8988T (cell line): ENCODE data around the gene COA7.
"Not testable (repeated sequence)": the region's sequence is repeated elsewhere in the genome, so short reads cannot be mapped to it uniquely, and the experiment has no call there.

Source experiments
- DNase-seq: peaks from one replicate; pipeline ENCODE4 v3.0.0; 2011

The COA7 gene

DNA sequence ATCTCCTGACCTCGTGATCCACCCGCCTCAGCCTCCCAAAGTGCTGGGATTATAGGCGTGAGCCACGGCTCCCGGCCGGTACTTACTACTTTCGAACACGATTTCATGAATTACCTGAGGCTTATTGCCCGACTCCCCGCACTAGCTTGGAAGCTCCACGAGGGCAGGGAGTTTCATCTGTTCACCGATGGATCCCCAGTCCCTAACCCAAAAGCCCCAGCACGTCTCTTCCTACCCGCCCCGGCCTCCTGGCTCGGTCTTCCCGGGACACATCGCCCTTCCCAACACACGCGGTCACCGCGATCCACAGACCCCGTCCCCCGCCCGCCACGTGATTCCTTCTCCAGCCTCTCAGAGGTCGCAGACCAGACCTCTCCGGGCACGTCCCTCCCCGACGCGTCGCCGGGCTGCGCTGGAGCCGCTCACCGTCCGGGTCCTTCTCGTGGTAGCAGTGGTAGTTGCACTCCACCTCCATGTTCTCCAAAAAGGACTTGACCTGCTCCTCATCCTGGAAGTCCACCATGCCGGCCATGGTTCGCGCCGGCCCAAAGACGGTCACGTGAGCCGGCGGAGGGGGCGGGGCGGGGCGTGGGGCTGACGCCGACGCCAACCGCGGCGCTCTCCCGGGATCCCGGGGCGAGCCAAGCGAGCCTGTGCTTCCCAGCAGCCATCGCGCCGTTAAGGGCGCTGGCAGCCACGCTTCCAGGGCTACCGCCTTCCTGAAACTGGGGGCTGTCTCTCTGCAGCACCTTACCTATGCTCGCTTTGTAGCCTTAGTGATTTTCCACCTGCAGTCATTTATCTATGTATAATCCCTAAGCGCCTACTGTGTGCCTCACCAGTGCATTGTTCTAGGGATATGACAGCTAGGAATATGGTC is at the start of gene COA7:
COA7 (minus strand) TSS at position 553 of the 880 bp plus-strand sequence; CDS start at position 532, 21 bp downstream.
- peak; percentile 44 for DNase-seq

DNA sequence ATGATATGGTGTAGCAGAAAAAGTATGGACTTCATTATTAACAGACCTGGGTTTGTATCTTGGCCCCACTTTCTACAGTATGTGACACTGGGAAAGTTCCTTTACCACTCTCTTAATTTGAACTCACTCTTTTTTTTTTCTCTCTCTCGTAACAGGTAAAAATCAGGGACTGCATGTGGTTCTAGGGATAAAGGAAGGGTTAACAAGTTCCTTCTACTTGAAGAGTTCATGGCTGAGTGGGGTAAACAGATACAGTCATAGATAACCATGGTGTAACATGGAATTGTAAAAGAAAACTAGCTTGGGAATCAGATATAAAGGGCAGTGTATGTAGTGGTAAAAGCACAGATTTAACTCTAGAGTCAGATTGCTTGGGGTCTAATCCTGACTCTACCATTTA is 49.3 kb upstream of the COA7 start:
- DNase-seq = no peak

- no peak for DNase-seq
Observed at GRCh38 chr1:52746189-52746588, 48.0 kb upstream of the COA7 start.

DNA sequence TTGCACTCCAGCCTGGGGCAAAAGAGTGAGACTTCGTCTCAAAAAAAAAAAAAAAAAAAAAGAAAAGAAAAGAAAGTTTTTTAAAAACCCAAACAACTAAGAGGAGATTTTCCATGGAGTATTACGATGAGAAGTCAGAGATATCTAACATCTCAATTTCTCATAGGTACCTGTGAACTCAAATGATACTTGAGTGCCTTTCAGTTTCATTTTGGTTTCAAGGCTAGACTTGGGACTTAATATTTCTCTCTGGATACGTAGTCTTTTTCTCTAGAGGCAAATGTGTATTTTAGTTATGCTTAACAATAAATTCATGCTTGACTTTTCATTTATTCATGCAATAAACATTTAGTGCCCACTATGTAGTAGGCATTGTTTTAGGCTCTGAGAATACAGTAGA is 43.1 kb upstream of the COA7 start:
- DNase-seq = no peak

GRCh38 chr1:52739699-52740467 is 41.7 kb upstream of the COA7 start:
- DNase-seq = no peak

GRCh38 chr1:52738893-52739292 is 40.7 kb upstream of the COA7 start:
- DNase-seq = no peak

- no peak for DNase-seq
Observed at GRCh38 chr1:52738148-52738547, 40.0 kb upstream of the COA7 start.

DNA sequence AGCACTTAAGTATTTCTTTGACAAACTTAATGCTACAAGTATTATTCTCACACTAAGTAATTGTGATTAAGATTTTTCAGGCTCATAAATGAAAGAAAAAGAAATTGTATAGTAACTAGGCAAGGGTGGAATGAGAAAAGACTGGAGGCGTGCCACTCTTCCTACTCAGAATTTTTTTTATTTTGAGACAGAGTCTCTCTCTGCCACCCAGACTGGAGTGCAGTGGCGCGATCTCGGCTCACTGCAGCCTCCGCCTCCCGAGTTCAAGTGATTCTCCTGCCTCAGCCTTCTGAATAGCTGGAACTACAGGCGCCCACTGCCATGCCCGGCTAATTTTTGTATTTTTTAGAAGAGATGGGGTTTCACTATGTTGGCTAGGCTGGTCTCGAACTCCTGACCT is 37.2 kb upstream of the COA7 start:
- not testable (repeated sequence) for DNase-seq

GRCh38 chr1:52733368-52733767 is 35.2 kb upstream of the COA7 start:
- DNase-seq = no peak

GRCh38 chr1:52727956-52728656 is 30.0 kb upstream of the COA7 start:
- no peak for DNase-seq

DNA sequence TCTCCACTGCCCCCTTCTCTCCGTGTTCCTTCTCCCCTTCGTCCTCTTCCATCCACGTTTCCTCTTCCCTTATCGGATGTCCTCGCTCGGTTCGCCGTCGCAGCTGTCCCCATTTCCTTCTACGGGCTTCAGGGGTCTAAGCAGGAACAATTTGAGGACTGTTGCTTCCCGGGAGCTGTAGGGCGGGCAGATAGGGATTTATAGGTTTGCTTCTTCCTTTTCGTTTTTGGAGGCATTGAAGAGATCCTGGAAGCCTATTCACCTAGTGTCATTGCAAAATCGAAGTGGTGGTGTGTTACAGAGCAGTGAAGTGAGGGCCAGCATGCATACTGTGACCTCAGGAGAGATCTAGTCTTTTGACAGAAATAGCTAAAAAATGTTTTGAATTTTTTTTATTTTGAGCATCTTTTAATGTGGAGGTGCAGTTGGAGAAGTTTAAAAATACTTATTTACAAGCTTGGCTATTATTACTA is 29.0 kb upstream of the COA7 start:
- DNase-seq = no peak

GRCh38 chr1:52726265-52727113 is 28.3 kb upstream of the COA7 start, which contains the start of gene ZYG11B:
Gene ZYG11B, plus strand, starts transcription at chr1:52726453. Its CDS starts 201 bp downstream, at chr1:52726654.
- peak; percentile 81 for DNase-seq

GRCh38 chr1:52725903-52726264 is 27.7 kb upstream of the COA7 start:
- DNase-seq = no peak

DNA sequence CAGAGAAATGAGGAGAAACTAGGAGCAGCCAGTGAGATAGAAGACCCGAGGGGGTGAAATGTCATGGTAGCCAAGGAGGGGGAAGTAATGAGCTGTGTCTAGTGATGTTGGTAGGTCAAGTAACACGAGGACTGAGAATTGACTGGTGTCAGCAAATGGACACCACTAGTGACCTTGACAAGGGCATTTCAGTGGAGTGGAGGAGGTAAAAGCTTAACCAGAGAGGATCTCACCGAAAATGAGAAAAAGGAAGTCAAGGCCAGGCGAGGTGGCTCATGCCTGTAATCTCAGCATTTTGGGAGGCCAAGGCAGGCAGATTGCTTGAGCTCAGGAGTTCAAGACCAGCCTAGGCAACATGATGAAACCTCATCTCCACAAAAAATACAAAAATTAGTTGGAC is 25.1 kb upstream of the COA7 start:
- no peak for DNase-seq

GRCh38 chr1:52715296-52715695 is 17.1 kb upstream of the COA7 start:
- not testable (repeated sequence) for DNase-seq

- DNase-seq = no peak
Observed at GRCh38 chr1:52713590-52713989, 15.4 kb upstream of the COA7 start.

DNA sequence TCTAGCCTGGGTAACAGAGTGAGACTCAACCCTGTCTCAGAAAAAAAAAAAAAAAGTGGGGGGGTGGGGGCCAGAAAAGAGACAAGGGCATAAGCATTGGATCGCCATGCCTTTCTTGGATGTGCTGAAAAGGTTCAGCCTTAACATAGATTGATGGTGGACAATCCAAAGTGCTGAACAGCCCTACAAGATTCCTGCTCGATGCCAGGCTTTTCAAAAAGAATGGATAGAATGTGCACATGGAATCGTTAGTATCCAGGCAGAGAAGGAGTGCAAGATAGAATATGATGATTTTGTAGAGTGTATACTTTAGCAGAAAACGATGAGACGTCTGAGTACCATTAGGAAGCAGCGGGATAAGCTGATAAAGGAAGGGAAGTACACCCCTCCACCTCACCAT is 10.9 kb upstream of the COA7 start:
- no peak for DNase-seq

GRCh38 chr1:52707927-52708655 is 9.9 kb upstream of the COA7 start:
- DNase-seq = no peak

- DNase-seq = no peak
Observed at GRCh38 chr1:52706941-52707926, 9.1 kb upstream of the COA7 start.

DNA sequence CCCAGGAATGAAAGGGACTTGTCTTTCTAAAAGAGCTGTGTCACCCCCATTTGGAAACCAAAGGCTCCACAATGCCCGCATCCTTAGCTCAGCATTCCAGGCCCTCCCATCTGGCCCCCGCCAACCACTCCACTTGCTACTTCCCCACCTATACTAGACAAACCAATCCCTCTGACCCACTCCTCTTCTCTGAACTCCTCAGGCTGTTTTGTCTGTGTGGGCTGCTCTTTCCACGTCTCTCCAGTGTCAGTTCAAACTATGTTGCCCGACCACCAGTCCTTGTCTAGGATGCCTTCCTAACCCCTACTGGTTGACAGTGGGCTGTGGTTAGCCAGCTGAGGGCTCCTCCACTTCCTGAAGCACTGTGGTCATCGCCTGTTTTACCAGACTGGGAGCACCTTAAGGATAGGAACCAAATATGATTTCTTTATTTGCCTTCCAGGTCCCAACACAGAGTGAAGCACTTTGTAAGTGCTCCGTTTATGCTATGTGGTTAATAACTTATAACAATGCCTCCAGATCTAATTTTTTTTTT is 8.1 kb upstream of the COA7 start:
- DNase-seq = no peak
